ENCODE results near the gene KLHL9.

Gene KLHL9

GRCh38 chr9:21324047-21324446, 11.2 kb downstream of the KLHL9 start:
- H2AFZ ChIP-seq (ENCODE audit: low read depth, low read length), result no peak overlapping the region
- peaks cover 10 to 50% of the 10 kb centered on the region in 2 experiments for H3K36me3 ChIP-seq (ENCODE audit: control insufficient read depth in 1 of 2, insufficient read depth in 2 of 2, low read depth in 1 of 2, low read length in 2 of 2)
- no peak overlapping the region for H2BK15ac ChIP-seq (ENCODE audit: low read depth, poor library complexity, severe bottlenecking)
- no peak for DNase-seq
- no peaks in the 10 kb centered on the region for H3K27me3 ChIP-seq (ENCODE audit: control insufficient read depth in 1 of 2, insufficient read depth in 1 of 2, low read length in 2 of 2)
- H3K18ac ChIP-seq (ENCODE audit: low read depth in 1 of 2, low read length in 2 of 2), result no peak overlapping the region
- H3K27ac ChIP-seq (ENCODE audit: low read length, poor library complexity, severe bottlenecking), result no peak overlapping the region
- H3K9ac ChIP-seq (ENCODE audit: low read length), result no peak overlapping the region
- H4K91ac ChIP-seq (ENCODE audit: low read length), result no peak overlapping the region
- no peak overlapping the region for H3K14ac ChIP-seq (ENCODE audit: low read length in 2 of 2)
- H3K4me2 ChIP-seq (ENCODE audit: low read length, poor library complexity, severe bottlenecking), result no peak overlapping the region
- no peak overlapping the region for H2BK120ac ChIP-seq (ENCODE audit: low read depth, low read length)
- no peak overlapping the region for H4K8ac ChIP-seq (ENCODE audit: low read length)
- no peaks in the 10 kb centered on the region for H3K9me3 ChIP-seq (ENCODE audit: control insufficient read depth, low read length)
- H2BK12ac ChIP-seq (ENCODE audit: low read length in 2 of 2), result no peak overlapping the region
- no peak overlapping the region for H2AK5ac ChIP-seq (ENCODE audit: low read length, severe bottlenecking)
- no peak overlapping the region for H3K4ac ChIP-seq (ENCODE audit: low read depth in 1 of 2, low read length in 2 of 2)
- 95% methylated on average over 4 of the region's 4 CpGs for WGBS
- no peaks in the 10 kb centered on the region for H3K4me1 ChIP-seq (ENCODE audit: control insufficient read depth, insufficient read depth, low read depth, low read length)
- no peak overlapping the region for H2BK5ac ChIP-seq (ENCODE audit: low read depth, low read length, poor library complexity, severe bottlenecking)
- H3K4me3 ChIP-seq (ENCODE audit: insufficient read depth in 1 of 2, low read depth in 1 of 2, low read length in 2 of 2), result no peak overlapping the region
- no peak overlapping the region for H3K23ac ChIP-seq (ENCODE audit: low read length in 2 of 2)
- H3K79me1 ChIP-seq (replicated peaks; ENCODE audit: low read length, poor library complexity, severe bottlenecking), result peaks cover 2% of the 10 kb centered on the region

- no peaks in the 10 kb centered on the region for H3K27me3 ChIP-seq (ENCODE audit: control insufficient read depth in 1 of 2, insufficient read depth in 1 of 2, low read length in 2 of 2)
- H4K91ac ChIP-seq (ENCODE audit: low read length), result no peak overlapping the region
- no peak overlapping the region for H3K4me3 ChIP-seq (ENCODE audit: insufficient read depth in 1 of 2, low read depth in 1 of 2, low read length in 2 of 2)
- H3K9me3 ChIP-seq (ENCODE audit: control insufficient read depth, low read length), result no peaks in the 10 kb centered on the region
- no peak overlapping the region for H3K14ac ChIP-seq (ENCODE audit: low read length in 2 of 2)
- no peak overlapping the region for H3K18ac ChIP-seq (ENCODE audit: low read depth in 1 of 2, low read length in 2 of 2)
- H3K79me1 ChIP-seq (replicated peaks; ENCODE audit: low read length, poor library complexity, severe bottlenecking), result peaks cover 2% of the 10 kb centered on the region
- no peak overlapping the region for H2BK120ac ChIP-seq (ENCODE audit: low read depth, low read length)
- H3K4me1 ChIP-seq (ENCODE audit: control insufficient read depth, insufficient read depth, low read depth, low read length), result no peaks in the 10 kb centered on the region
- H2AFZ ChIP-seq (ENCODE audit: low read depth, low read length), result no peak overlapping the region
- DNase-seq, result no peak
- H2BK12ac ChIP-seq (ENCODE audit: low read length in 2 of 2), result no peak overlapping the region
- H2BK15ac ChIP-seq (ENCODE audit: low read depth, poor library complexity, severe bottlenecking), result no peak overlapping the region
- no peak overlapping the region for H3K9ac ChIP-seq (ENCODE audit: low read length)
- peaks cover 10 to 46% of the 10 kb centered on the region in 2 experiments for H3K36me3 ChIP-seq (ENCODE audit: control insufficient read depth in 1 of 2, insufficient read depth in 2 of 2, low read depth in 1 of 2, low read length in 2 of 2)
- no peak overlapping the region for H2AK5ac ChIP-seq (ENCODE audit: low read length, severe bottlenecking)
- no peak overlapping the region for H3K23ac ChIP-seq (ENCODE audit: low read length in 2 of 2)
- H3K4me2 ChIP-seq (ENCODE audit: low read length, poor library complexity, severe bottlenecking), result no peak overlapping the region
- 97% methylated on average over 5 of the region's 5 CpGs for WGBS
- no peak overlapping the region for H3K4ac ChIP-seq (ENCODE audit: low read depth in 1 of 2, low read length in 2 of 2)
- H3K27ac ChIP-seq (ENCODE audit: low read length, poor library complexity, severe bottlenecking), result no peak overlapping the region
- H4K8ac ChIP-seq (ENCODE audit: low read length), result no peak overlapping the region
- no peak overlapping the region for H2BK5ac ChIP-seq (ENCODE audit: low read depth, low read length, poor library complexity, severe bottlenecking)
These were observed 12.2 kb downstream of the KLHL9 start for GRCh38 chr9:21322911-21323461.

- H2AK5ac ChIP-seq (ENCODE audit: low read length, severe bottlenecking), result no peak overlapping the region
- no peaks in the 10 kb centered on the region for H3K9me3 ChIP-seq (ENCODE audit: control insufficient read depth, low read length)
- no peak overlapping the region for H2BK15ac ChIP-seq (ENCODE audit: low read depth, poor library complexity, severe bottlenecking)
- no peak overlapping the region for H3K23ac ChIP-seq (ENCODE audit: low read length in 2 of 2)
- H2BK12ac ChIP-seq (ENCODE audit: low read length in 2 of 2), result no peak overlapping the region
- no peak overlapping the region for H2BK5ac ChIP-seq (ENCODE audit: low read depth, low read length, poor library complexity, severe bottlenecking)
- no peak overlapping the region for H2AFZ ChIP-seq (ENCODE audit: low read depth, low read length)
- no peak overlapping the region for H2BK120ac ChIP-seq (ENCODE audit: low read depth, low read length)
- H3K27me3 ChIP-seq (ENCODE audit: control insufficient read depth in 1 of 2, insufficient read depth in 1 of 2, low read length in 2 of 2), result peaks cover 0 to 5% of the 10 kb centered on the region in 2 experiments
- H3K9ac ChIP-seq (ENCODE audit: low read length), result no peak overlapping the region
- no peak overlapping the region for H3K14ac ChIP-seq (ENCODE audit: low read length in 2 of 2)
- H3K4ac ChIP-seq (ENCODE audit: low read depth in 1 of 2, low read length in 2 of 2), result no peak overlapping the region
- no peaks in the 10 kb centered on the region for H3K4me1 ChIP-seq (ENCODE audit: control insufficient read depth, insufficient read depth, low read depth, low read length)
- H3K27ac ChIP-seq (ENCODE audit: low read length, poor library complexity, severe bottlenecking), result no peak overlapping the region
- peaks cover 2% of the 10 kb centered on the region for H3K79me1 ChIP-seq (replicated peaks; ENCODE audit: low read length, poor library complexity, severe bottlenecking)
- H4K8ac ChIP-seq (ENCODE audit: low read length), result no peak overlapping the region
- H3K36me3 ChIP-seq (ENCODE audit: control insufficient read depth in 1 of 2, insufficient read depth in 2 of 2, low read depth in 1 of 2, low read length in 2 of 2), result peaks cover 10 to 41% of the 10 kb centered on the region in 2 experiments
- DNase-seq, result no peak
- H3K4me3 ChIP-seq (ENCODE audit: insufficient read depth in 1 of 2, low read depth in 1 of 2, low read length in 2 of 2), result no peak overlapping the region
- no peak overlapping the region for H3K18ac ChIP-seq (ENCODE audit: low read depth in 1 of 2, low read length in 2 of 2)
- WGBS, result 83% methylated on average over 2 of the region's 2 CpGs
- H4K91ac ChIP-seq (ENCODE audit: low read length), result no peak overlapping the region
- H3K4me2 ChIP-seq (ENCODE audit: low read length, poor library complexity, severe bottlenecking), result no peak overlapping the region
These were observed 14.7 kb downstream of the KLHL9 start for GRCh38 chr9:21320465-21320864.

- H3K4ac ChIP-seq (ENCODE audit: low read depth in 1 of 2, low read length in 2 of 2), result no peak overlapping the region
- H2BK120ac ChIP-seq (ENCODE audit: low read depth, low read length), result no peak overlapping the region
- WGBS, result 8% methylated on average over 3 of the region's 7 CpGs
- peaks cover 0 to 5% of the 10 kb centered on the region in 2 experiments for H3K27me3 ChIP-seq (ENCODE audit: control insufficient read depth in 1 of 2, insufficient read depth in 1 of 2, low read length in 2 of 2)
- H3K4me1 ChIP-seq (ENCODE audit: control insufficient read depth, insufficient read depth, low read depth, low read length), result no peaks in the 10 kb centered on the region
- H3K27ac ChIP-seq (ENCODE audit: low read length, poor library complexity, severe bottlenecking), result no peak overlapping the region
- no peak overlapping the region for H3K14ac ChIP-seq (ENCODE audit: low read length in 2 of 2)
- H2BK15ac ChIP-seq (ENCODE audit: low read depth, poor library complexity, severe bottlenecking), result no peak overlapping the region
- DNase-seq, result peak; percentile 56
- no peak overlapping the region for H3K23ac ChIP-seq (ENCODE audit: low read length in 2 of 2)
- H2BK5ac ChIP-seq (ENCODE audit: low read depth, low read length, poor library complexity, severe bottlenecking), result no peak overlapping the region
- peaks cover 2% of the 10 kb centered on the region for H3K79me1 ChIP-seq (replicated peaks; ENCODE audit: low read length, poor library complexity, severe bottlenecking)
- H4K91ac ChIP-seq (ENCODE audit: low read length), result no peak overlapping the region
- H3K9me3 ChIP-seq (ENCODE audit: control insufficient read depth, low read length), result no peaks in the 10 kb centered on the region
- no peak overlapping the region for H2AK5ac ChIP-seq (ENCODE audit: low read length, severe bottlenecking)
- H3K4me3 ChIP-seq (ENCODE audit: insufficient read depth in 1 of 2, low read depth in 1 of 2, low read length in 2 of 2), result no peak overlapping the region
- H3K9ac ChIP-seq (ENCODE audit: low read length), result peak overlapping the region; percentile 2
- H3K18ac ChIP-seq (ENCODE audit: low read depth in 1 of 2, low read length in 2 of 2), result no peak overlapping the region
- no peak overlapping the region for H2AFZ ChIP-seq (ENCODE audit: low read depth, low read length)
- no peak overlapping the region for H2BK12ac ChIP-seq (ENCODE audit: low read length in 2 of 2)
- peaks cover 7 to 25% of the 10 kb centered on the region in 2 experiments for H3K36me3 ChIP-seq (ENCODE audit: control insufficient read depth in 1 of 2, insufficient read depth in 2 of 2, low read depth in 1 of 2, low read length in 2 of 2)
- H4K8ac ChIP-seq (ENCODE audit: low read length), result peak overlapping the region; percentile 64
- no peak overlapping the region for H3K4me2 ChIP-seq (ENCODE audit: low read length, poor library complexity, severe bottlenecking)
These were observed 17.0 kb downstream of the KLHL9 start for GRCh38 chr9:21317956-21318923.

Measured in mesenchymal stem cell (in vitro differentiated cells and primary cell).